GM21423 (cell line): ENCODE data around the gene CMPK2.
"Not testable (repeated sequence)": the region's sequence is repeated elsewhere in the genome, so short reads cannot be mapped to it uniquely, and the experiment has no call there.

ENCODE experiments used
- ATAC-seq: cut with Tn5 transposase; IDR thresholded peaks from one replicate; pipeline ENCODE4 v1.9.1; 2021; ENCODE audit warnings: mild to moderate bottlenecking, moderate library complexity; ENCODE audit not compliant: unreplicated experiment

The CMPK2 gene, protein sequence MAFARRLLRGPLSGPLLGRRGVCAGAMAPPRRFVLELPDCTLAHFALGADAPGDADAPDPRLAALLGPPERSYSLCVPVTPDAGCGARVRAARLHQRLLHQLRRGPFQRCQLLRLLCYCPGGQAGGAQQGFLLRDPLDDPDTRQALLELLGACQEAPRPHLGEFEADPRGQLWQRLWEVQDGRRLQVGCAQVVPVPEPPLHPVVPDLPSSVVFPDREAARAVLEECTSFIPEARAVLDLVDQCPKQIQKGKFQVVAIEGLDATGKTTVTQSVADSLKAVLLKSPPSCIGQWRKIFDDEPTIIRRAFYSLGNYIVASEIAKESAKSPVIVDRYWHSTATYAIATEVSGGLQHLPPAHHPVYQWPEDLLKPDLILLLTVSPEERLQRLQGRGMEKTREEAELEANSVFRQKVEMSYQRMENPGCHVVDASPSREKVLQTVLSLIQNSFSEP

GRCh38 chr2:6865346-6866274, at the start of gene CMPK2:
Gene CMPK2 (minus strand): TSS chr2:6865907. CDS start chr2:6865696, 211 bp downstream.
- ATAC-seq: peak; percentile 75

GRCh38 chr2:6915399-6915798, 49.7 kb upstream of the CMPK2 start:
- no peak for ATAC-seq

GRCh38 chr2:6914828-6915227, 49.1 kb upstream of the CMPK2 start:
- ATAC-seq: no peak

DNA sequence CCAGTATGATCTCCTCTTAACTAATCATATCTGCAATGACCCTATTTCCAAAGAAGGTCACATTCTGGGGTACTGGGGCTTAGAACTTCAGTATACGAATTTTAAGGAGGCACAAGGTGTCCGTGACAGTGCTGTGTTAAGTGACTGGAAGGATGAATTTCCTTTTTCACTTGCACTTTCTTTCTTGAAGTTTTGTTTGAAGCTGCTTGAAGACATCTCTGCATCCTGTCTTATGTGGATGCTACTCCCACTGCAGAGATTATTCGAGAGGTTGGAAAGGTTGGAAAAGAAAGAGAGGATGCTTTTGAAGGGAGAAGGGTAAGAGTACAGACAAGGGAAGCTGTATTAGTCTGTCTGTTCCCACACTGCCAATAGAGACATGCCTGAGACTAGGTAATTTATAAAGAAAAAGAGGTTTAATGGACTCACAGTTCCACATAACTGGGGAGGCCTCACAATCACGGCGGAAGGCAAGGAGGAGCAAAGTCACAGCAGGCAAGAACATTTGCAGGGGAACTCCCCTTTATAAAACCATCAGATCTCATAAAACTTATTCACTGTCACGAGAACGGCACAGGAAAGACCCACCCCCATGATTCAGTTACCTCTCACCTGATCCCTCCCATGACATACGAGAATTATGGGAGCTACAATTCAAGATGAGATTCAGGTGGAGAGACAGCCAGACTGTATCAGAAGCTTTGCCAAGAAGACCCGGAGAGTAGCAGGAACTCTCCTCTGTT, 47.9 kb upstream of the CMPK2 start:
- no peak for ATAC-seq

GRCh38 chr2:6911721-6912120, 46.0 kb upstream of the CMPK2 start:
- no peak for ATAC-seq

DNA sequence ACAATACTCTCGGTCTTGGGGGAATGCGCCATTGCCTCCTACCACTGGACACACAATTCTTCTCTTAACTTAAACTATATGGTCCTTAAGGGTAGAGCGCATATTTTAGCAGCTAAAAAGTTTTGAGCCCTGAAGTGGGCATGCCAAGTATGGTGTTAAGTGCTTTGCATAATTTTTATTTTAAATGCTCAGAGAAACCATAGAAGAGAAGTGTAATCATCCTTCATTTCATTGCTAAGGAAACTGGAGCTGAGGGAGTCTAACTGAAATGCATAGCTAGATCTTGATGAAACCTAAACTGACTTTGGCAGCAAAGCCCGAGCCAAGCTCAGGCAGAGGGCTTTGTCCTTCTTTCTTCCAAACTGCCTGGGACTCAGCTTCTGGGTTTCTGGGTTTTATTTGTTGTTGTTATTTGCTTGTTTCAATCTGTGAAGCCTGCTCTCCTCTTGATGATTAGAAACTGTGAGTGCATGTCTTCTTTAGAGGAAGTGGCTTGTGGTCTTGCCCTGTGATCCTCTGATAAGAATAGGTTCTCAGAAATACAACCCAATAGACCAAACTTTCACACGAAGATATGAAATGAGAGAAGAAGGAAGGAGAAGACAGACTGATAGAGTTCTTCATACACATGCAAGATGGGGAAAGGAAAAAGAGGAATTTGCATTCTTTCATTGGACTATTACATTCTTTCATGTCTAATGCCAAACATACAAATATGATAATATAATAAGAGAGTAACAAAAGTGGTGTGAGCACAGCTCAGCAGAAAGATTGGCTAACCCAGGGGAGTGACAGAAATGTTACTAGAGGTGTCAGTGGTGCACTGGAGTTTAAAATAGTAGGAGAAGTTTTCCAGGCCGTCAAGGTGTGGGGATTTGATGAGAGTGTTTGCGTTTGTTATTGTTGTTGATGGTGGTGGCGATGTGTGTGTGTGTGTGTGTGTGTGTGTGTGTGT, 44.0 kb upstream of the CMPK2 start:
- peak; percentile 97 for ATAC-seq

- no peak for ATAC-seq
These were observed 42.6 kb upstream of the CMPK2 start for GRCh38 chr2:6908291-6908690.

DNA sequence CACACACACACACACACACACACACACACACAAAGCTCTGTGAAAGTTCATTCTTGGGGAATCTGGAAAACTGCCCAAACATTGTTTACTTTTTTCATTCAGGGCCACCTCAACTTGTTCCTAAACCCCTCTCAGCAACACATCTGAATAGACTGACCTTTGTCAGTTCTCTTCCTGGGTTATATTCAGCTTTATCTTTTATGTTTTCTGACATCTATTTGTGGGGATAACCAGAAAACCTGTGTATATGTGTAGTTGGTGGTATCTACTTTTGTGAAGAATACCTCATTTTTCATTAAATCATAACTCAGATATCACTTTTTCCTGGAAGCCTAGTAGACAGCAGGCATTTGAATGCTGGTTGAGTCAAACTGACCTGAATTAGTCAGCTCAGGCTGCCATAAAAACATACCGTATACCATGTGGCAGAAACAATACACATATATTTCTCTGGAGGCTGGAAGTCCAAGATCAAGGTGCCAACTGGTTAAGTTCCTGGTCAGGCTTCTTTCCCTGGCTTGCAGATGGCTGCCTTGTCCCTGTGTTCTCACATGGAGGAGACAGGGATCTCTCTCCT, 40.5 kb upstream of the CMPK2 start:
- ATAC-seq: no peak

GRCh38 chr2:6905668-6906067, 40.0 kb upstream of the CMPK2 start:
- ATAC-seq: no peak

GRCh38 chr2:6902581-6902980, 36.9 kb upstream of the CMPK2 start:
- not testable (repeated sequence) for ATAC-seq

GRCh38 chr2:6896930-6897759, 31.4 kb upstream of the CMPK2 start:
- no peak for ATAC-seq

- no peak for ATAC-seq
These were observed 28.3 kb upstream of the CMPK2 start for GRCh38 chr2:6893876-6894482.

DNA sequence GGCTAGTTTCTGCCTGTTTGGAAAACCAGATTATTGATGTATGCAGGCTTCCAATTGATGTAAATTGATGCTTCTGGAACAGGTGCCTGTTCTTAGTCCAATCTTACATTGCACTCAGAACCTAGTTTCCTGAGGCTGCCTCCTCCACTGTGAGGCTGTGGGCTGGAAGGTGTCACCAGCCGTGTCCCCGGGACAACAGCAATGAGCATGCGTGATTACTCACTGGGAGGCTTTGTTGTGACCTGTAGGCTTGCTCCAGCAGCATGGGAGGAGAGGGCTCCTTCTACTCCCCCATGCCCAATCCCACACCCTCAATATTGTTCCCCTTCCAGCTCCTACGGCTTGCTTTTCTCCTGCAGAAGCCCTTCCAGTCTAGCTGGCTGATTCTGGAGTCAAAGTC, 23.0 kb upstream of the CMPK2 start:
- ATAC-seq: no peak

DNA sequence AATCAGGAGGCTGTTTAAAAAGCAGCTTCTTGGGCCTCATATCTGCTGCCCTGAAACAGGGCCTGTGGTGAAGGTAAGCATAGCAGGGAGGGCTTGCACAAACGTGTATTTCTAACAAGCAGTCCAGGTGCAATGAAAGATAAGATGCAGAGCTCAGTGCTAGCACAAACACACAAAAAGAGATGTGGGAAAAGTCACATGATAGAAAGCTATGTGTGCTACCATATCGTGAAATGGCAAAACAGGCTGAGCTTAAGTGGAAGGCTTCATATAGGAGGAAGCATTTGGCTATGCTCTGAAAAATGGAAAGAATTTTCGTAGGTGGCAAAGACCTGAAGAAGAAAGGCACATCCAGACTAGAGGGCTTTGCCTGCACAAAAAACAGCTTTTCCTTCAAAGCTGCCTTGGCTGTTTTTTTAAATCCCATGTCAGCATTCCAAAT, 22.1 kb upstream of the CMPK2 start:
- ATAC-seq: no peak

DNA sequence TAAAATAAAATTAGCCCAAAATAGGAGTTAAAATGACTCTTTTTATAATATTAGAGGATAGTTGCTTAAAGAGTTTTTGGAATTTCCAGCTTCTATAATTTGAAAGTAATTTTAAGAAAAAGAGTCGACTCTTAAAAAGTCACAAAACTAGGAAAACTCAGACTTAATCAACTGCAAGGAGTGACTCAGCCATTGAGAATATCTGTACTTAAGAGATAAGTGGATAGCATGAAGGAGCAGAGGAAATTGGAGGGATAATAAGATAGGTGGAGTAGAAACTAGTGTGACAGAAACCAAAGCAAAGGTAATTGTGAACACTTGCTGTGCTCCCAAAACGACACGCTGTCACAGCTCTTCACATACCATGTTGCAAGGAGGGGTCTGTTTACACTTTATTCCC, 20.3 kb upstream of the CMPK2 start:
- ATAC-seq: no peak

- no peak for ATAC-seq
These were observed 19.8 kb upstream of the CMPK2 start for GRCh38 chr2:6885551-6885950.

DNA sequence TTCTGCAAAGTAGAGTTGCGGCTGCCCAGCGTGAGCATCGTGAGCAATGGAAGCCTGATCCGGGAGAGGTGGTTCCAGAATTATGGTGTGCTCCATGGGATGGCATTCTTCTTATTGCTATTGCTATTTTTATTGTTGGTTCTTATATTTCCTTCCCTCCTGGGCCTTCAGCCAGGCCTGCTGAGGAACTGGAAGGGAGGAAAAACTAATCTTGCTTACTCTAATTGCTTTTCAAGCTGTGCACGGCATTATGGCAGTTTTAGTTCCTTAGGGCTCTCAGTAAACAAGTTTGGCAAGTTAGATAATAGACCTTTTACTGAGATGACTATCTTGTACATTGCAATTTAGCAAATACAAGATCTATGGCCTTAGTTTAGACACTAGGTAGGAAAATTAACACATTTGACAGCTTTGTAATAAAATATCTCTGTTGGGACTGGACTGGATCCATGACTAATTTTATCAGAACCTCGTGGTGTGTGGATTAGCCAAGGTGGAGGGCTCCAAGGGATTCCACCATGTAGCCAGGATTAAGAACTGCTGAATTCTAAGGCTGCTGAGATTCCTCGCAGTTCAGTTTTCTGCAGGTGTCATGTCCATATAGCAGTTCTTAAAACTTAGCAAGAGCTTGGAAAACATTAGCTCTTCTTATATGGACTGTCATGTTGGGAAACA, 17.9 kb upstream of the CMPK2 start:
- no peak for ATAC-seq

- ATAC-seq: no peak
These were observed 15.8 kb upstream of the CMPK2 start for GRCh38 chr2:6881516-6881915.
